Muscle layer of duodenum (tissue), 2 donors: ENCODE results near the gene OCIAD2.
"Not testable (repeated sequence)": the region's sequence is repeated elsewhere in the genome, so short reads cannot be mapped to it uniquely, and the experiment has no call there.

Source experiments
- H3K27ac ChIP-seq: one replicate; pipeline ENCODE4 v1.7.0; 2013; ENCODE audit warnings: mild to moderate bottlenecking, low read length
- H3K27me3 ChIP-seq: one replicate; pipeline ENCODE4 v1.7.0; 2013; ENCODE audit warnings: low read depth, mild to moderate bottlenecking, control low read depth, low read length
- H3K36me3 ChIP-seq, 2 donors: one replicate each; pipeline ENCODE4 v1.7.0; 2013; ENCODE audit warnings: low read length in 2 of 2, control low read depth in 1 of 2, mild to moderate bottlenecking in 1 of 2; ENCODE audit not compliant: insufficient read depth in 2 of 2, control insufficient read depth in 1 of 2
- H3K4me1 ChIP-seq, 2 donors: one replicate each; pipeline ENCODE4 v1.7.0; 2013; ENCODE audit warnings: low read length in 2 of 2, mild to moderate bottlenecking in 2 of 2, control low read depth in 1 of 2, moderate library complexity in 1 of 2; ENCODE audit not compliant: insufficient read depth in 2 of 2, control insufficient read depth in 1 of 2
- H3K4me3 ChIP-seq, 2 donors: one replicate each; pipeline ENCODE4 v1.7.0; 2013; ENCODE audit warnings: low read length in 2 of 2, low read depth in 1 of 2, mild to moderate bottlenecking in 1 of 2
- H3K9me3 ChIP-seq, 2 donors: one replicate each; pipeline ENCODE4 v1.7.0; 2013; ENCODE audit warnings: low read length in 2 of 2, control low read depth in 1 of 2, mild to moderate bottlenecking in 1 of 2; ENCODE audit not compliant: control insufficient read depth in 1 of 2
- donor health status: healthy.

The OCIAD2 gene

DNA sequence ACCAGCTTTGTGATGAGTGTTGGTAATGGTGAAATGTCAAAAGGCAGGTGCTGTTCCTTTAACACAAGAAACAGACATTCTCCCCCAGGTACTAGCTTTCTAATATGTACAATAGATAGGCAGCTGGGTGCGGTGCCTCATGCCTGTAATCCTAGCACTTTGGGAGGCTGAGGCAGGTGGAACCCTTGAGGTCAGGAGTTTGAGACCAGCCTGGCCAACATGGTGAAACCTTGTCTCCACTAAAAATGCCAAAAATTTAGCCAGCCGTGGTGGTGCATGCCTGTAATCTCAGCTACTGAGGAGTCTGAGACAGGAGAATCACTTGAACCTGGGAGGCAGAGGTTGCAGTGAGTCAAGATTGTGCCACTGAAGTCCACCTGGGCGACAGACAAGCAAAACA lies 24.9 kb downstream of the OCIAD2 start:
- not testable (repeated sequence) for H3K9me3 ChIP-seq, H3K27ac ChIP-seq

DNA sequence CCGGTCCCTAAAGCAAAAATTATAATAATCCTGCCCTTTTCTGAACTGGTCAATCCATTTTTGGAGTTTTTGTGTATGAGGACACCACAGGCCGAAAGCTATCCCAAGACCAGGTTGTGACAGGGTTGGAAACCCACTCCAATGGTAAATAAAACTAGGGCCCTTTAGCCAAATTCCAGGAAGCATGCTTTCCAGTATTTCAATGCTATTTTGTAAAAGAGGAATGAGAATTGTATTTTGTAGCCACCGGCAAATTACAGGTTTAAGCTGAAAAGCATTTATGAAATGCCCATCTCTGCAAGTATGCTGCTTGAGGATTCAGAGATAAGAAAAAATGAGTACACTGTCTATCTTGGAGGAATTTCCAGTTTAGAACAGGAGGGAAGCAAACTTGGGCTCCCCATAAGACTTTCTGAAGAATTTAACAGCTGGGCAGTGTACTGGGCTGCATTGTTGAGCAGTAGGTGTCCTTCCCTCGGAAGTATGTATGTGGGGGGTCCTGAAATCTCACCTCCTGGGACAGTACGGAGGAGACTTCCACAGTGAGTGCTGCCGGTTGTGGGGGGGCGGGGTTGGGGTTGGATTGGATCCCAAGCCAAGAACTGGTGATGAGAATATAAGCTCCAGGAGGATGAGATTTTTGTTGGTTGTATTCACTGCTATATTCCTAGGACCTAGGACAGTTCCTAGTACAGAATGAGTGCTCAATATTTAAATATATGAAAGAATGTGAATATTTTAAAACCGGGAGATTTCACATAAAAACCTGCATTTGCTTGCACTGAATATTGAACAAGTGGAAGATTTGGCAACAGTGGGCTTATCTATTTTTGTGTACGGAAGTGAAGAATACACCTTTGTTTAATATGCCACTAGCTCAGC lies 26.8 kb downstream of the OCIAD2 start:
- Histone ChIP-seq H3K9me3 (no peaks in the 10 kb centered on the region), H3K4me3 (no peak overlapping the region), H3K27ac (no peak overlapping the region), H3K4me1 (no peaks in the 10 kb centered on the region), H3K36me3 (no peaks in the 10 kb centered on the region), H3K27me3 (no peaks in the 10 kb centered on the region)

More for the DNA sequence above, 24.9 kb downstream of the OCIAD2 start:
- H3K27me3 ChIP-seq, H3K4me3 ChIP-seq, H3K4me1 ChIP-seq, H3K36me3 ChIP-seq: not testable (repeated sequence)

DNA sequence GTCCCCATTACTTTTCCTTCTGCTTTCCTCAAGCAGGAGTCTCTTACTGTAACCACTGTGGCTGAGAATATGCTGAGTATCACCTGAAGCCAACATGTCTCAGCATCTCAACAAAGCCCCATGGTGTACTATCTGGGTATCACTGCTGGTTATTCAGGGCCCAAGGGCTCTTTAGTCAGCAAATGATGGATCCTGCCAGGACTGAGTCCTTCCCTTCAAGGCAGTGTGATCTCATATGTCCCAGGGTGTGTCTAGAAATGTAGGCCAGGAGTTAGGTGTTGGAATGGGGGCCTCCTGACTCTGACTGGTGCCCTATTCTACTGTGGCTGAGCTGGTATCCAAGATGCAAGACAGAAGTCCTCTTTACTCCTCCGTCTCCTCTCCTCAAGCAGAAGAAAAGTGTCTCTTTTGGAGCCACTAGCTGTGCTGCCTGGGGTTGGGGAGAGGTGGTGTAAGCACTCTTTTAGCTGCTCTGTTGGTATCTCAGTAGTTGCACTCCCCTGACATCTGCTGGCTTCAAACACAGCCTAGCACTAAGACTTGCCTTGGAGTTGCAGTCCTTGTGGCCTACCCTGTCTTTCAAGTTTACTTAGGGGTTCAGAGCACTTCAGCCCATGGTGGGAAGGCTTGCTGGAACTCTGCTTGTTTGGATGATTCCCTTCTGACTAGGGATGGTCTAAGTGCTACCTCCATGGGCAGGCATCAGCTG lies 28.6 kb downstream of the OCIAD2 start:
- H3K9me3 ChIP-seq = no peaks in the 10 kb centered on the region
- H3K27ac ChIP-seq = no peak overlapping the region
- no peaks in the 10 kb centered on the region for H3K36me3 ChIP-seq

DNA sequence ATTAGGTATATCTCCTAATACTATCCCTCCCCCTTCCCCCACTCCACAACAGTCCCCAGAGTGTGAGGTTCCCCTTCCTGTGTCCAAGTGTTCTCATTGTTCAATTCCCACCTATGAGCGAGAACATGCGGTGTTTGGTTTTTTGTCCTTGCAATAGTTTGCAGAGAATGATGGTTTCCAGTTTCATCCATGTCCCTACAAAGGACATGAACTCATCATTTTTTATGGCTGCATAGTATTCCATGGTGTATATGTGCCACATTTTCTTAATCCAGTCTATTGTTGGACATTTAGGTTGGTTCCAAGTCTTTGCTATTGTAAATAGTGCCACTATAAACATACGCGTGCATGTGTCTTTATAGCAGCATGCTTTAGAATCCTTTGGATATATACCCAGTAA lies 41.9 kb downstream of the OCIAD2 start:
- not testable (repeated sequence) for H3K4me1 ChIP-seq, H3K4me3 ChIP-seq, H3K9me3 ChIP-seq, H3K27ac ChIP-seq, H3K27me3 ChIP-seq
- H3K36me3 ChIP-seq = peaks cover 9 to 10% of the 10 kb centered on the region in 2 donors

More for the DNA sequence above, 28.6 kb downstream of the OCIAD2 start:
- no peaks in the 10 kb centered on the region for H3K27me3 ChIP-seq
- H3K4me1 ChIP-seq = no peaks in the 10 kb centered on the region
- H3K4me3 ChIP-seq = no peak overlapping the region

DNA sequence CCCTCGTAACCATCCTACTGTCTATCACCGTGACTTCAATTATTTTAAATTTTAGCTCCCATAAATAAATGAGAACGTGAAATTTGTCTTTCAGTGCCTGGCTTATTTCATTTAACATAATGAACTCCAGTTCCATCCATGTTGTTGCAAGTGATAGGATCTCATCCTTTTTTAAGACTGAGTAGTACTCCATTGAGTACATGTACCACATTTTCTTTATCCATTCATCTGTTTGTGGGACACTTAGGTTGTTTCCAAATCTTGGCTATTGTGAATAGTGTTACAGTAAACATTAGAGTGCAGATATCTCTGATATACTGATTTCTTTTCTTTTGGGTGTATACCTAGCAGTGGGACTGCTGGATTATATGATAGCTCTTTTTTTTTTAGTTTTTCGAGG lies 42.8 kb downstream of the OCIAD2 start:
- H3K27me3 ChIP-seq = no peaks in the 10 kb centered on the region
- H3K27ac ChIP-seq = no peak overlapping the region
- H3K4me3 ChIP-seq = no peak overlapping the region
- peaks cover 10 to 15% of the 10 kb centered on the region in 2 donors for H3K36me3 ChIP-seq
- H3K4me1 ChIP-seq = no peaks in the 10 kb centered on the region
- no peaks in the 10 kb centered on the region for H3K9me3 ChIP-seq

DNA sequence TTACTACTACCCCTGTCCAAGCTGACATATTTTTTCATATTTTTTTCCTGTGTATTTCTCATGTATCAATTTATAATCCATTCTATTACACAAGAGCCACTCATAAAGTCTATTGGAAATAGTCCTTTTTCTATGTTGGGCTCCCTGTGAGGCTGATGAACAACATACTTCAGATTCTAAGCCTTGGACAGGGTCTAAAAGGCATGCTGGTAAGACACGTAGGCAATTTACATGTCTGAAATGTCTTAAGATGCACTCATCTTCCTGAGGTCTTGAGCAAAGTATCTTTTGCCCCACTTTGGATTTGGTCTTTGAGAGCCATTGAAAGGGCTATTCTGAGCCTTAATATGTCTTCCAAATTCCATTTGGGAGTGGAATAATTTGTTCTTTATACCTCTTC lies 43.9 kb downstream of the OCIAD2 start:
- no peaks in the 10 kb centered on the region for H3K9me3 ChIP-seq
- no peaks in the 10 kb centered on the region for H3K27me3 ChIP-seq
- H3K4me3 ChIP-seq = no peak overlapping the region
- no peaks in the 10 kb centered on the region for H3K4me1 ChIP-seq
- H3K27ac ChIP-seq = no peak overlapping the region
- H3K36me3 ChIP-seq = peaks cover 15 to 18% of the 10 kb centered on the region in 2 donors

DNA sequence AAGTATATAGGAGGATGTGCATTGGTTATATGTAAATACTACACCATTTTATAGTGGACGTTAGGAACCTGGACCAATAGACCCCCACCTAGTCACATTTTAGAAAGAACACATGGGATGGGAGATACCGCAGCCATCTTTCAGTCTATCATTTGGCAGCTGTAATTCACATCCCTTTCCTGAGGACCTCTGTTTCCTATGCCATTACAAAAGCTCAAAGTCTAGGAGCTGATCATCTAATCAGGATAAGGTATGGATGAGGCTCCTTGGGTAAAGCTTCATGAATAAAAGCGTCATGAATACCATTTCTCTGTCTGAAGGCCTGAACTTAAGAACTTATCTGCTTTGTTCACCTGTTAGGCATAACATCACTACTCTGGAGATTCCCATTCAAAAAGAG lies 44.5 kb downstream of the OCIAD2 start:
- H3K4me1 ChIP-seq = no peaks in the 10 kb centered on the region
- no peaks in the 10 kb centered on the region for H3K9me3 ChIP-seq
- peaks cover 15 to 20% of the 10 kb centered on the region in 2 donors for H3K36me3 ChIP-seq
- H3K27me3 ChIP-seq = no peaks in the 10 kb centered on the region
- no peak overlapping the region for H3K4me3 ChIP-seq
- H3K27ac ChIP-seq = no peak overlapping the region

DNA sequence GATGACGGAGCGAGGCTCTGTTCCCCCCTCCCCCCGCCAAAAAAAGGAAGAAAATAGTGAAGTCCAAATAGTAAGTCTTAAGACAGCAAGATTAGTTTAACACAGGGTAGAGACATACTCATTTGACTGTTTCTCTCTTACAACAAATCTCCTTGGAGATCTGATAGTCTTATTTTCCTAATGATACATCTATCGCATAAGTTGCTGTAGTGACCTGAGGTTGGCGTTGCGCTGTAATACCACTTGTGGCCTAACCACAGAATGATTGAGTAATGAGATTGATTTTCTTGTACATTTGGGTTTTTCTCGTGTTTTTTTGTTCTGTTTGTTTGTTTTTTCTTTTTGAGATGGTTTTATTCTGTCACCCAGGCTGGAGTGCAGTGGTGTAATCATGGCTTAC lies 48.4 kb downstream of the OCIAD2 start:
- Histone ChIP-seq H3K27me3 (no peaks in the 10 kb centered on the region), H3K27ac (no peak overlapping the region), H3K4me3 (no peak overlapping the region), H3K9me3 (no peaks in the 10 kb centered on the region), H3K4me1 (no peaks in the 10 kb centered on the region), H3K36me3 (peaks cover 24% of the 10 kb centered on the region in 2 donors)

DNA sequence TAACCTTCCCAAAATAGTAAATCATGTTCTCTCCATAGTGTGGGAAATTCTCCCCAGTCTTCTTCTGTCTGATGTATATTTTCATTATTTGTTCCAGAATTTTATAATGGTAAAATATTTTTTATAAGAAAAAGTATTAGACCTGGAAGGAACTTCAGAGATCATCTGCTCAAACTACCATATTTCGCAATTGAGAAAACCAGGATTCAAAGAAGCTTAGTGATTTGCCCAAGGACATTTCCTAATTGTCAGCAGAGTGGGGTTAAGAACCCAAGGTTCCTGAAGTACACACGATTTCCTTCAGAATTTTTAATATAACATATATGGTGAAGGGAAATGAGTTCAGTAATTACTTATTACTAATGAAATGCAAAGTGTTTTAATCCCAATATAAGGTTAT lies 51.6 kb downstream of the OCIAD2 start:
- Histone ChIP-seq H3K4me1 (no peaks in the 10 kb centered on the region), H3K27ac (no peak overlapping the region), H3K9me3 (no peaks in the 10 kb centered on the region), H3K36me3 (peaks cover 24 to 27% of the 10 kb centered on the region in 2 donors), H3K4me3 (no peak overlapping the region), H3K27me3 (no peaks in the 10 kb centered on the region)

DNA sequence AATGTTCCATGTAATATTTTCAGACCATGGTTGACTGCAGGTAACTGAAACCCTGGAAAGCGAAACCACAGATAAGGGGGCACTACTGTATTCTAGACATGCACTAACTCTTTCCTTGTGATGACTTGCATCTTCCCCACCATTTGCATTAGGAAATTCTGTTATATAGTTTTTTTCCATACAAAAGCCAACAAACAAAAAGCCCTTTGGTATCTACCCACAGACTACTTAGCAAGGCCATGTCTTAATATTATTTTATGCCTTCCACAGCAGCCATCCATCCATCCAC lies 52.2 kb downstream of the OCIAD2 start:
- Histone ChIP-seq H3K9me3 (no peaks in the 10 kb centered on the region), H3K27ac (no peak overlapping the region), H3K27me3 (no peaks in the 10 kb centered on the region), H3K36me3 (peaks cover 18 to 30% of the 10 kb centered on the region in 2 donors), H3K4me1 (no peaks in the 10 kb centered on the region), H3K4me3 (no peak overlapping the region)

DNA sequence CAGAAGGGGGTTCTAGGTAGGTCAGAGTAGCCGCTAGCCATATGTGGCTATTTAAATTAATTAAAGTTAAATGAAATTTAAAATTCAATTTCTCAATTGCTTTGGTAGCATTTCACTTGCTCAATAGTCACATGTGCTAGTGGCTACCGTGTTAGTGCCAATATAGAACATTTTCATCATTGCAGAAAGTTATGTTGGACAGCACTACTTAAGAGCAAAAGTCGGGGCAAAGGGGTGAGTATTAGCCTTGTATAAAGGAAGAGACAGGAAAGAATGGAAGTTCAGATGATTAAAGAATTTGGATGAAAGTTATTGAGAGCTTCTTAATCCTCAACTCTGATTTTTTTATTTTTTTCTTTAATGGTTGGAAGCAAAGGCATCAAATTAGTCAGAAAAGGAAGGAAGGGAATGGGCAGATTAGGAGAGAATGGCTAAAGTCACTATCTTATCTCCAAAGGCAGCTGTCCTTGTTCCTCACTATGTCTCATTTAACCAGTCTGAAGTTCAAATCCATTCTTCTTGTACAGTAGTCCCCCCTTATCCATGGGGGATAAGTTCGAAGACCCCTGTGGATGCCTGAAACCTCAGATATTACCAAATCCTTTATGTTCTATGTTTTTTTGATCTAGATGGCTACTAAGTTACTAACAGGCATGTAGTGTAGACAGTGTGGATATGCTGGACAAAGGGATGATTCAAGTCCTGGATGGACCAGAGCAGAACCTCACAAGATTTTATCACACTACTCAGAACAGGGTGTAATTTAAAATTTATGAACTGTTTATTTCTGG lies 52.8 kb downstream of the OCIAD2 start:
- Histone ChIP-seq H3K36me3 (peaks cover 17 to 30% of the 10 kb centered on the region in 2 donors), H3K4me1 (no peaks in the 10 kb centered on the region), H3K4me3 (no peak overlapping the region), H3K27me3 (no peaks in the 10 kb centered on the region), H3K9me3 (no peaks in the 10 kb centered on the region), H3K27ac (no peak overlapping the region)
